Measurements from ENCODE around the gene C6orf89.

GRCh38 chr6:36925809-36926208 is 40.1 kb downstream of the C6orf89 start:
- TF ChIP-seq CTCF (conservative IDR thresholded peaks at IDR 0.05; ENCODE audit: low read length) (no peak), EZH2phosphoT487 (IDR thresholded peaks at IDR 0.05; ENCODE audit: borderline replicate concordance) (no peak)

Data from Loucy (cell line).